Activated T-cell treated with anti-CD3 and anti-CD28 coated beads for 24 hours (primary cell): Measurements from ENCODE around the gene SLC39A7.

Experiments used
- DNase-seq: peaks from one replicate; pipeline ENCODE4 v3.0.0-alpha.2; 2020; ENCODE audit warnings: low read depth

SLC39A7 gene

DNA sequence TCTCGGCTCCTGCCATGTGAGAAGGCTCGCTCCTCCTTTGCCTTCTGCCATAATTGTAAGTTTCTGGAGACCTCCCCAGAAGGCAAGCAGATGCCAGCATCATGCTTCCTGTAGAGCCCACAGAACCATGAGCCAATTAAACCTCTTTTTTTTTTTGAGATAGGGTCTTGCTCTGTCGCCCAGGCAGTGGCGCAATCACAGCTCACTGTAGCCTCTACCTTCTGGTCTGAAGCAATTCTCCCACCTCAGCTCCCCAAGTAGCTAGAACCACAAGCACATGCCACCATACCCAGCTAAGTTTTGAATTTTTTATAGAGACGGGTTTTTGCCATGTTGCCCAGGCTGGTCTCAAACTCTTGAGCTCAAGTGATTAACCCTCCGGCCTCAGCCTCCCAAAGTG is 36.2 kb downstream of the SLC39A7 start:
- no peak for DNase-seq

DNA sequence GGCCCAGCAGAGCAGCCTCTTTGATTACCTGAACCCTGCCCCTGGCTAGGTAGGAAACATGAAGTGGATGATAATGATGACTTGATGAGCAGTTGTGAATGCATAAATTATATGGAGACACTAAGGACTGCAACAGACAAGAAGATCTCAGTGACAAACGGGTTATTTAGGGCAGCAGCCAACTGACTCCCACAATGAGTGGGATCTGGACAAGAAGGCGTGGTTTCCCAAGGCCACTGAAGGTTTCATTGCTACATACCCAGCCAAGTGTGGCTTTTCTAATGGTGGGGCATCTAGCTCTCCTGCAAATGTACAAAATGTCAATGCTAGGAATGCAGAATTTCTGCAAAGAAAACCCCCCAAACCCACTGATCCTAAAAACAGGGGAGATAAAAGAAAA is 37.1 kb downstream of the SLC39A7 start:
- no peak for DNase-seq

DNA sequence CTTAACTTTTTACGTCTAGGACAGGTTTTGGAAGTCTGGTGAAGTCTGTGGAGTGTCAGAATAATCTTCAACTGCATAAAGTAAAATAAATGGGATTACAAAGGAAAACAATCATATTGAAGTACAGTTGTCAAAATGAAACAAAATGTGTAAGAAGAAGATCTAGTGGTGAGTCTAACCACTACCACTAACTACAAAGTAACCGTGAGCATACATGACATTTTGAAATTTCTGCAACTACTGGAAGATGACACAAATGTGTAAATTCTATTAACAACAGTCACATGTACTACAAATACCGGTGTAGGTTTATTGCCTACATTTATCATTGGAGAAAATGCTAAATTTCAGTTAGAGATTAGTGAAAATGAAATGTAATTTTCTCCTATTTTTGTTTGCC is 41.3 kb downstream of the SLC39A7 start:
- no peak for DNase-seq

DNA sequence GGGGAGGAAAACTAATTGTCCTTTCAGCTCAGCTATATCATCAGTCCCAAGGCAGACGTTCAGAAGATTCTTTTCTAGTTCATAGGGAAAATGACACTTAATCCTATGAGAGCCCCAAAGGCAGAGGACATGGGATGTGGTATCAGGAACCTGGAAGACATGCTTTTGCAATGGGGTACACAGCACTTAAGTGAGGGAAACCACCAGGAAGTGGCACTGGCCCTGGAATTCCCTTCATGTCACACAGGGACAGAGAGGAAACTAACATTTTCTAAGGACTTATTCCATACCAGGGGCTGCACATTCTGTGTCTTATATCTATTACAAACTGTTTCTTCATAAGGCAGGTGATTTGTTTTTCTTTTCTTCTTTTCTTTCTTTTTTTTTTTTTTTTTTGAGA is 42.8 kb downstream of the SLC39A7 start:
- DNase-seq: no peak

DNA sequence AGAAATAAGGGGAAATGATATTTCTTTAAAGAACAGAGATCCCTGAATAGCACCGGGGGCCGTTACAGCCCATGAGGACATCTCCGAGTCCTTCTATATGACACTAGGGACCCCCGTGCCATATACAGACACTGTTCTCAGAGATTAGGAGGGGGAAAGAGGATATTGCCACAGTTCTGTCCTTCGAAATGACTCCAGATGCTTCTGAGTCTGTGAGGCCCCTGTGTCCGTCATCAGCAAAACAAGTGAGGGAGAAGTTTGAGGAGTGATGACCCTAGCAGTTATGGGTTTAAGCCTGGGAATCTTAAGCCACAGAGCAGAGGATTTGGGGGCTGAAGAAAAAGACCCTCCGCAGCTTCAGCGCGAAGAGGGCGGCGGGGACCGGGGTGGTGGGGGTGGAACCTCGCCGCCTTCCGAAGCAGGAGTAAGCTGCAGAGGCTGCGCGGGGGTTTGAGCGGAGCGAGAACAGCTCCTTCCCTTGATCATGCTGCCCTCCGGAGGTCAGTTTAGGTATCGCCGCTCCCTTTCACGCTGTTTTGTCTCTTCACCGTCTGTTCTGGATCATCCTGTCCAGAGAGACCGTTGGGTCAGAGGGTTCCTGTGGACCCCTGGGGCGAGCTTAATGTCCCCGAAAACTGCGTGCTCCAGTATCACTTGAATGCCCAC is 47.4 kb downstream of the SLC39A7 start:
- peak; percentile 90 for DNase-seq

DNA sequence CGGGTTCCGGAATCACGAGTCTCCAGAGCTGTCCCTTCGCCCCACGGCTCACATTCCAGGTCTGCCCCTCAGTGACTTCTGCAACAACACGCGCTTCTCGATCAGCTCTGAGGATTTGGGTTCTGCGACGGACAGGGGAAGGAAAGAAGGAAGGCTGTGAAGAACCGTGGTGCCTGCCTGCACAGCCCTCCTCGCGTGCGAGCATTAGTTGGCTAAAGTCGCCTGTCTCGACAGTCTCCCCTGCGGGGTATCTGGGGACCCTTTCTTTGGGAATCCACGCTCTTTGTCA is 47.9 kb downstream of the SLC39A7 start:
- DNase-seq: no peak

DNA sequence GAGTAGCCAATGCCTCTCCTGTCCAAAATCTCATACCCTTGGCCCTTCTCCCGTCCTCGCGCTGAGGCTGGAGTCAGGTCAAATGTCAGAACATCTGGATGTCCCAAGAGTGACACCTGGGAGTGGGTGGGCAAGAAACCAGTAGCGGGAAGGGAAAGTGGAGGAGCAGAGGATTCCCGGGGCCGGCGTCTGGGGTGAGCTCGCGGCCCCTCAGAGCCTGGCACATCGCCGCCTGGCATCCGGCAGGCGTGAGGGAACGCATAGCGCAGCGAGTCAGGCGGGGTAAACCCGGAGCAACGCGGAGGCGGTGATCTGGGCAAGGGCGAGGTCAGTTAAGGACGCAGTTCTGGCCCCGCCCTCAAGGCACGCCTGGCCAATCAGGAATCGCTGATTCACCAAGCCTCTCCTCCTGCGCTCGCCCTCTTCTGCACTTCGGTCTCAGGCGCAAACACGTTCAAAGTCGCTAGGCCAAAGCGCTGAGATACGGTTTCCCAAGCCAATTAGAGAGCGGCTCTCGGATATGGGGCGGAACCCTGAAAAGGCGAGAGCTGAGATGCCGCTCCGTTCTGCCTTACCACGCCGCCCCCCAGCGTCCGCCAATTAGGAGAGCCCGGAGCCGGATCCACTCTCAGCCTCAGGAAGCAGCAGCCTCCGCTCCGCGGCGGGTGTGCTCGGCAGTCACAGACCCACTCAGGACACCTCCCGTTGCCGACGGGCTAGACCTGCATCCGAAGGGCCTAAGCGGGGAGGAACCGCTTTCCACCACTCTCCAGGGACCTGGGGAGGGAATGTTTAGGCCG is 48.5 kb downstream of the SLC39A7 start:
- DNase-seq: peak; percentile 94

DNA sequence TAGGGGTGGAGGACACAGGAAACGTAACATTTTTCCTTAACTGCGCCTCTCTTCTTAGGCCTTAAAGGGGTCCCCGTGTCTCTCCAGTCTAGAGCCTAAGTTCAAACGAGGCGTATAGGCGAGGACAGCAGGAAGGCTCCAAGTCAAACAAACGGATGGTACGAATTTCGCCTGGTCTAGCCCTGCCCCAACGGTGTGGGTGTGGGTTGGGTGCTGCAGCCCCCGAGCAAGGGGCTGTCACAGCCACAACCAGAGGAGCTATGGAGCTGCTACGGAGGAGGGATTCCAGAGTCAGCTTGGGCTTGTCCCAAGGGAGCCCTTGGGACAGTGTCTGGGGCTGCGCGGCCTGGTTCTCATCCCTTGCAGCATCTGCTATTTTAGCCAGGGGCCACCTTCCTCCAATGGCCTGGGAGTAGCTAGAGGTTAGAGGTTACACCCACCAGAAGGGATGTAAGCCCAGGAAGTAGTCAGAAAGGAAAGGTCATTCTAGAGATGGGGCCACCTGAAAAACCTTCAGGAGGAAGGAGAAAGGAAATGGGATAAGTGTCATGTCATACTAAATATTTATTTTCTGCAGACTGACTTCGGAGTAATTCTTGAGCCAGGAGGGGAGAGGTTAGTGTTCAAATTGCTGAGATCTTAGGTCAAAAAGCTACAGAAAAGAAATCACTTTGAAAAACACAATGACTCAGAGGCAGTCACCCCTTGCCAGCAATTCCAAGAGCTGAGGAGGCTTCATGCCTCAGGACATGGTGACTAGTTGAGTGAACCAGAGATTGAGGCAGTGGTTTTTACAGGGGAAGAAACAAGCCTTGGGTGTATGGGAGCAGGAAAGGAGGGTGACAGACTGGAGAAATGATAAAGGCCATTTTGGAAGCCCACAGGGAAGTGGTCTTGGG is 49.3 kb downstream of the SLC39A7 start:
- no peak for DNase-seq

DNA sequence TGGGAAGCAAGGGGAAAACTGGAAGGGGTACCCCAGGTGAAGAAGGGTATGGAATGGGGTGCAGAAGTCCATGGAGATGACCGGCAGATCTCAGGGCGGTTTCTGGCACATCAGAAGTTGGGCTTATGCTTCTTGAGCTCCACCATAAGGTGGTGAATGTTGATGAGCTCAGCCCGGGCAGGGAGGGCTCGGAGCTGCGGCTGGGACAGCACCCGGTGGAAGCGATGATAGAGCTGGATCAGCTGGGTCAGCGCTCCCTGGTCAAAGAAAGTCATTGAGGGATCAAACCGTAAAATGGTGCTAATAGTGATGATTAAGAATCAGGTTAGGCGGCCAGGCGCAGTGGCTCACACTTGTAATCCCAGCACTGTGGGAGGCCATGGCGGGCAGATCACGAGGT is 50.1 kb downstream of the SLC39A7 start:
- no peak for DNase-seq

DNA sequence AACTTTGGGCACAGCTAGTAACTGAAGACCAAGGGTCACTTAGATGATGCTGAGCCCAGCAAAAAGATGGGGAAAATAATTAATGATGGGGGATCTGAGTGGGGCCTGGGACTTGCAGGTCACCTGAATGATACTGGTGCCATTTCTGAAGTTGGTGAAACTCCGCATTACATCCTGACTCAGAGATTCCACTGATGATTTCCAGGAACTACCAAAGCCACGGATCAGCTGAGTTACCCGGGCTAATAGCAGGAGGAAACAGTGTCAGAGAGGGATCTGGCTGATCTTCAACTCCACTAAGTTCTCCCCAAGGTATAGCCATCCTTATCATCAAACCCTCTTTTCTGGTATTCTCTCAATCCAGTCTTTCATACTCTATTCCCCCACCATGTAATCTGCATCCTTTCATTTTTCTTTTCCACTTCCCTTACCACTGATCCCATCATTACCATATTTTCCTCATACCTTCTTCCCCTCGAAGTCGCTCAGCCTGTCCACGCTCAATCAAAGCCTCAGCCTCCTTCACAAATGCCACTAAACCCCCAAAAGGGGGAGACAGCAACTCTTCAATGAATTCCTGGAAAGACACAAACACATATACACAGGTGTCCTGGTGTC is 50.8 kb downstream of the SLC39A7 start:
- DNase-seq: no peak

DNA sequence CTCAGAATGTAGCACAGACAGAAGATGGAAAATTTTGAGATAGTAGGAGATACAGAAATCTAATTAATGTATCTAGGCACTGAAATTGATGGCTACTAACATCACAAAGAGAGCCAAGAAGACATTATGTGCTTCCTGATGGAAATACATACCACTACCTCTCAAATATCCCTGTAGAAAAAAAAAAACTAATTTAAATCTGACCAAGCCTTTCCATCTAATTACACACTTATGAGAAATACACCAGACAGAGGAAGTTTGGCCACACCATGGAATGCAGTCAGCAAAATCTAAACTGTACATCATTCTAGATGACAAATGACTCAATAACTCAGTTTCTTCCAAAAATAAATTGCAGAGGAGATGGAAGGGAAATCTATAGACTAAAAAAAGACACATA is 52.1 kb downstream of the SLC39A7 start:
- no peak for DNase-seq
